GM19351 (cell line): Measurements from ENCODE around the gene MYORG.

Experiments
- ATAC-seq: cut with Tn5 transposase; IDR thresholded peaks from one replicate; pipeline ENCODE4 v1.9.1; 2021; ENCODE audit warnings: mild to moderate bottlenecking, moderate library complexity; ENCODE audit not compliant: unreplicated experiment

Gene MYORG

DNA sequence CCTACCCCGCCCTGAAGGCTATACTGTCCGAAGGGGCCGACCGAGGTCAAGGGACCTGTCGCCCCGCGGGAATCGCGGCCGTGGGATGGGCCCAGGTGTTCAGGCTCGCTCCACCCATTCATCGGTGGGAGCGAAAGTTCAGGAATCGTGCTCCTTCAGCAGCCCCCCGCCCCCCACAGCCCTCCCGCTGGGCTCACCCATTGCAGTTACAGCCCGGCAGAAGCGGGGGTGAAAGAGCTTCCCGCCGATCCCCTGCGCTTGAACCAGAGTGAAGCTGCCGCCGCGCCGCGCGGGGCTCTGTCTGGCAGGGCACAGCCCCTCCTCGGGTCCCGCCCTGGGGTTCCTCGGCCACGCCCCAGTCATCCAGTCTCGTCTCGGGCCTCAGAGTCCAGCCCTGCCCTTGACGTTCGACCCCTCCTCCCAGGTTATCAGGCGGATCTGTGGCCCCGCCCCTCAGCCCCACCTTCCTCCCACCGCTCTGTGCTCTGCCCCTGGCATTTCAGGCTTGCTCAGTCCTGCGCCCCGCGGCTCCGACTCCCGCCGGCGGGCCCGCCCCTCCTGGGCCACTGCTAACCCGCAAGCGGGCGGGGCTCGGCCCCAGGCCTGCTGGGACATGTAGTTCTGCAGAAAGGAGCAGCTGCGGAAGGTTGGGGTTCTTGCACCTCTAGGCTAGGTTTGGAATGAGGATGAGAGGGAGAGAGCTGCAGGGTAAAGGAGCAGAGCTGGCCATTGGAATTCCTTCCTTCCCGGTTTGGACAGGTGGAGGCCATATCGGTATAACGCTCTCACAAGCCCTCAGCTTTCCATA, at the start of gene MYORG:
TSS of gene MYORG (minus strand) at position 303 of the 808 bp plus-strand sequence. CDS start 3,955 bp downstream, outside the sequence.
- ATAC-seq: peak; percentile 78

DNA sequence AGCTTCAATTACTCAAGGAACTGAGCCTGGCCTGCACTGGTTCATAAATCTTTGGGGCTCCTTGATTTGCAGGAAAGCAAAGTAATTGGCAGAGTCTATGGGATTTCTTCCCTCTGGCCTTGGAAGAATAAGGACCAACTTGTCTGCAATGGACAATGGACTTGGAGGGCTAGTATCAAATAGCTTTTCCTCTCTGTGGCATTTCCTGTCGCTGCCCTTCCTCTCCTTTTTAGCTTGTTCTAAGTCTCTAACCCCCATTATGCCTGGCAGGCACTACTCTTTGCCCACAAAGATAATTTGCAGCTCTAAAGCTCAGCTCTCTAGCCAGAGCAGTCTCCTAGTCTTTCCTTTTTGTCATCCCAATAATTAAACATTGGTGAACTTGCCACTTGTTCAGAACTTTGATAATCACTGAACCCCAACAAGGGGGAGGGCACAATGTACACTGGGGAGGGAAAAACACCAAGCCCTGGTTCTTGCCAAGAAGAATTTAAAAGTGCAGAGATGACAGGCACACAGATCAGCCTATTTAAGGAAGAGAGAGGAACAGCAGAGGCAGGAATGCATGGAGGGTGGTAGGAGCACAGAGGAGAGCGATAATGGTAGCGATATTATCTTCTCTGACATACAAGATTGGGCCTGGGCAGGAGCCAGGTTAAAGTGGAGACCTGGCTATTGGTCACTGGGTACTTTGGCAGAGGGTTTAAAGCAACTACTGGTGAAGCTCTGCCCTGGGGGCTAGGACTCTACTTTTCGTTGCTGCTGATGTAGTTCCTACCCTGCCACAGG, 43.2 kb upstream of the MYORG start:
- ATAC-seq: no peak

DNA sequence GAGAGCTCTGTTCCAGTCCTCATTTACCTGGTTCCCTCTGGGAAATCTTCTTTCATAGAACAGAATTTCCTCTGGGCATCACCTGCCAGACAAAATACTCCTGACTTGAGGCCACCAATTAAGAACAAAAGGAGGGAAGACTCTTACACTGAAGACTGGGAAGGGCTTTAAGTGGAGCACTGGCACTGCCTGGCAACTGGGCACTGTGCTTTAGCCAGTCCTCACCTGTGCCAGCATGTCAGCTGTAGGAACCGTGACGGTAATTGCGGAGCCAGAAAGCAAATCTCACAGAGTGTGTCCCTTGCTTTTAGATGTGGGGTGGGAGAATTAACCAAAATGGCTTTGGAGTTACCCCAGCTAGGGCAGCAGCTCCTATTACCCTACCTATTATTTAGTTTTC, 41.0 kb upstream of the MYORG start:
- no peak for ATAC-seq

- no peak for ATAC-seq
These were observed 36.6 kb upstream of the MYORG start for GRCh38 chr9:34413231-34413852.

DNA sequence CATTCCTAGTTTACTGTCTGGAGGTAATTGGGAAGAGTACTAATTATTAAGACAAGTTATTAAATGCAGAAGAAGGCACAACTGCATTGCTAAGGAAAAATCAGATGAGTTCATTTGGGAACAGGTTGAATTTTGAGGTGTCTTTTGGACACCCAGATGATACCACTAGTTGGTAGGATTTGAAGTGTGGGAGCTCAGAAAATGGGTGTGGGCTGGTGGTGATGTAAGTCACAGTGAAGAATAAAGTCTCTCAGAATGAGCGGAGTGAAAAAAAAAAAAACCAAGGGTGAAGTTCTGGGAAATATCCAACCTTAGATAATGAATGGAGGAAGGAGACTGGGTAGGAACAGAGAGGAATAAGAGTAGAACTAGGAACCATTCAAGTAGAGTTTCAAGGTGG, 35.6 kb upstream of the MYORG start:
- no peak for ATAC-seq

GRCh38 chr9:34409154-34409553, 32.5 kb upstream of the MYORG start:
- no peak for ATAC-seq

DNA sequence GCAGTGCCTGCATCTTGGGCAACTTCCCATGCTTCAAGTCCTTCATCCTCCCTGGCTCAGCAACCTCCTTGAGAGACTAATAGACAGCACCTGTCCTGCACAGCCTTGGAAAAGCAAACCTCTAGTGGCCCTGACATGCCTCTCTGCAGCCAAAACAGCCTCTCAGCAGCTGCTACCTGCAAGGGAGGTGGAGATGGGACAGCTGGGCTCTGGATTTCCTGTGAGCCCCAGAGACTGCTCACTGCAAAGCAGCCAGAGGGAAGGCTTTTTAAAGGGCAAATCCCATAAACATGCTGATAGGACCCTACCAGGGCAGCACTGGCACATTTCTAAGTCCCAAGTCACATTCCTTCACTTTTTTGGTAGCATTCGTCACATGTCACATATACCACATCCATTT, 31.5 kb upstream of the MYORG start:
- no peak for ATAC-seq

DNA sequence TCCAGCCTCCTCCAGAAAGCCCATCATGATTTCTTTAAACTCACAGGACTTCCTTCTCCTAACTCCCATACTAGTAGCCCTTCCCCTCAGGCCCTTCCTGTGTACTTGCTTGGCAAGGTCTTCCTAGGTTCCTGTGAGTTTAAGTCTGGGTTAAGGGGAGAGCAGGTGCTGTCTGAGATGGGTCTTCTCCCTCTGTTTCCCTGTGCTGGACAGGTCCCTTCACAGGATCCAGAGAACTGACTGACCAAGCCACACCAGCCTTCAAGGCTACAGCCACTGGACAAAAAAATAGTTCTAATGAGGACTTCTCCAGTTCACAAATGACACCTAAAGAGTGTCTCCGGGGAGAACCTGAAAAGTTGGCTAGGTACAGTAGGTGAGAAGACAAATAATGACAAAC, 29.5 kb upstream of the MYORG start:
- no peak for ATAC-seq

GRCh38 chr9:34405719-34406118, 29.0 kb upstream of the MYORG start:
- ATAC-seq: no peak

GRCh38 chr9:34403554-34404380, 27.1 kb upstream of the MYORG start:
- ATAC-seq: no peak

- no peak for ATAC-seq
These were observed 24.2 kb upstream of the MYORG start for GRCh38 chr9:34400686-34401602.

- ATAC-seq: no peak
These were observed 23.6 kb upstream of the MYORG start for GRCh38 chr9:34400275-34400674.

- no peak for ATAC-seq
These were observed 23.0 kb upstream of the MYORG start for GRCh38 chr9:34399729-34400128.

DNA sequence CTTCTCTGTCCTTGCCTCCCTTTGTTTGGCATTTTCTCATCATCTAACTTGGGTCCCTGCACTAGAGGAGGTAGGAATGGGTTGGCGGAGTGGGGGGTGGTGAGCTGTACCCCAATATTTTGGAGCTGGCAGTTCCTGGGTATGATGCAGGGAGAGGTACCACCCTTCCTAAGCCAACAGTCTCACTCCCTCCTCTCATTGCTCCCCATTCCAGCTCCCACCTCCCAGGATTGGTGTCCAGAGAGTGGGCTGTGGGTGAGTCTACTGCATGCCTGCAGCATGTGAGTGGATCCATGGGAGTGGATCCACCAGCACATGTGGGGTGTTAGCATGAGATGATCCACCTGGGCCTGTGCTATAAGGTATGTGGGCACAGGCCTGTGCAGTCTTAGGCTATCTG, 22.2 kb upstream of the MYORG start:
- no peak for ATAC-seq

- ATAC-seq: no peak
These were observed 19.8 kb upstream of the MYORG start for GRCh38 chr9:34396276-34397214.

DNA sequence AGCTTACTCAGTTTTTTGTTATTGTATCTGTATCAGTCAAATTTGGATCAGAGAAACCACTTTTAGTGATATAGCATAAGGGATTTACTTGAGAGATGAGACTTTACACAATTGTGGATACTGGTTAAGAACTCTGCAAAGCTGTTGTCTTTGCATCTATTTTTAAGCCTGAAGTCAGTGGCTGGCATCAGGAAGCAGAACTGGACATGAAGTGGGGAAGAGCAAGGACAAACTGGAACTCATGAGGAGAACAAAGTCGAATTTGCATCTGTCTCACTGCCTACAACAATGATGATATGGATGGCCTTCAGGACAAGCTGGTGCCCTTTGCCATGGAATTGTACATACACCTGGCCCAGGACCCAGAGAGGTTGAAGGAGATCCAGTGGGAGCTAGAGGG, 15.8 kb upstream of the MYORG start:
- no peak for ATAC-seq

DNA sequence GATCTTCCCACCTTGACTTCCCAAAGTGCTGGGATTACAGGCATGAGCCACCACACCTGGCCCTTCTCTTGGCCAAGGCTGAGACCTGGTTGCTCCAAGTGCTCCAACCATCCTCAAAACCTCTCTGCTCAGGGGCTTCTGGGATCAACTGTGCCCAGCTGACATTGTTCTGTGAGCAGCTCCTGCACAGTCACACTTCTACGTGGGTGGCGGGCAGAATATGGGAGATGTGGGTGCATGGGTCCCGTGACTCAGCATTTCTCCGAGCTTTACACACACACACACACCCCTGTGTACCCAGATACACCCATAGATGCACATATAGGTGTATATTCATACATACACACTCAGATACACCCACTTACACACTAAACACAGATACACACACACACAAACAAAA, 10.5 kb upstream of the MYORG start:
- no peak for ATAC-seq

DNA sequence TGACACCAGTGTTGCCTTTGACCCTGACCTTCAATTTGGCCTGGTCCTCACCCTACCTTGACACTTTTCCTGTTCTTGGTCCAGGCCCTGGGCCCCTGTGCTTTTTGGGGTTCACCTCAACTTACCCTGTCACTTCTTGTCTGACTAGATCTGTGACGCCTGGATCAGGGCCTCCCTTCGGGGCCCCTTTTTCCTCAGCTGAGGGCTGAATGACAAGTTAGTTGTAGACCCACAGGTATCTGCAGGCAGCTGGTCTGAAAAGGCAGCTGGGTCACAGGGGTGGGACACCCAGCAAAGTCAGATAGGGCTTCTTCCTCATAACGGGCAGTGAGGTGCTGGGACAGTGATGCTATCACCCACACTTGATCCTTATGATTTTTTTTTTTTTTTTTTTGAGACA, 10.0 kb upstream of the MYORG start:
- no peak for ATAC-seq
